Measurements from ENCODE around the gene TSPAN33. TPM values are rescaled to one million over a fixed set of nuclear protein-coding genes. Genes with fewer than 3 reads are reported as not detected.

Gene TSPAN33
- total and polyA plus RNA-seq, 9 of the 15 experiments (the other 6 are each of a cell fraction or from before 2014, with no cell fraction given) = 0.03 to 1.5 (median 0.23) TPM; not detected in 2

DNA sequence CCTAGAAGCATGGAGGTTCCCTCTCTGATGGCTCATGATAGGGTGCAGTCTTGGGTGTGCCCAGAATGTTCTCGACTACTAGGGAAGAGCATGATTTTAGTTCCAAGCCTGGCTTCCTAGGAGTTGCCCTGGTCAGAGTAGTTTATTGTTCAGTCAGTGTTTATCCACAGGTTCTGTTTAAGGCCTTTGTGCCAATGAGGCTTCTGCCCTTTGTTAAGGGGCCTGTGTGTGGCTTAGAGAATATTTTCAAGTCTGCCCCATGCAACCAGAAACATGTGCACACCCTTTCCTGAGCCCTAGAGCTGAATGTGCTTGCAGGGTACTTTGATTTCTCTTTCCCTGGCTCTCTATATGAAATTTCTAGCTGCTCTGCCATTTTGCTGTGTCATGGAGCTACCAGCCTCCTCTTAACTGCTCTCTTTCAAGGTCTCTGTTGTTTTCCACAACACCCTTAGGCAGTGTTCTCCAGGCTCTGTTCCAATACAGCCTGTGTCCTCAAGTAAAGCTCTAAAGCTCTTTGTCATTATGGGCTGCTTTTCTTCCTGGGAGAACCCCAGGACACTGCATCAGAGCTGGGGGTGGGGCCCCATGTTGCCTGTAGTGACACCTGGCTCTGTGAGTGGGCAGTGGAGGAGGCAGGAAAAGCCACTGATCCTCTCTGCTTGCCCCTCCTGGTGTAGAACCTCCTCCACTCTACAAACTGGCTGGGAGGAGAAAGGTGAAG is 34.1 kb upstream of the TSPAN33 start (continued):
- TF ChIP-seq, protein P1, sequence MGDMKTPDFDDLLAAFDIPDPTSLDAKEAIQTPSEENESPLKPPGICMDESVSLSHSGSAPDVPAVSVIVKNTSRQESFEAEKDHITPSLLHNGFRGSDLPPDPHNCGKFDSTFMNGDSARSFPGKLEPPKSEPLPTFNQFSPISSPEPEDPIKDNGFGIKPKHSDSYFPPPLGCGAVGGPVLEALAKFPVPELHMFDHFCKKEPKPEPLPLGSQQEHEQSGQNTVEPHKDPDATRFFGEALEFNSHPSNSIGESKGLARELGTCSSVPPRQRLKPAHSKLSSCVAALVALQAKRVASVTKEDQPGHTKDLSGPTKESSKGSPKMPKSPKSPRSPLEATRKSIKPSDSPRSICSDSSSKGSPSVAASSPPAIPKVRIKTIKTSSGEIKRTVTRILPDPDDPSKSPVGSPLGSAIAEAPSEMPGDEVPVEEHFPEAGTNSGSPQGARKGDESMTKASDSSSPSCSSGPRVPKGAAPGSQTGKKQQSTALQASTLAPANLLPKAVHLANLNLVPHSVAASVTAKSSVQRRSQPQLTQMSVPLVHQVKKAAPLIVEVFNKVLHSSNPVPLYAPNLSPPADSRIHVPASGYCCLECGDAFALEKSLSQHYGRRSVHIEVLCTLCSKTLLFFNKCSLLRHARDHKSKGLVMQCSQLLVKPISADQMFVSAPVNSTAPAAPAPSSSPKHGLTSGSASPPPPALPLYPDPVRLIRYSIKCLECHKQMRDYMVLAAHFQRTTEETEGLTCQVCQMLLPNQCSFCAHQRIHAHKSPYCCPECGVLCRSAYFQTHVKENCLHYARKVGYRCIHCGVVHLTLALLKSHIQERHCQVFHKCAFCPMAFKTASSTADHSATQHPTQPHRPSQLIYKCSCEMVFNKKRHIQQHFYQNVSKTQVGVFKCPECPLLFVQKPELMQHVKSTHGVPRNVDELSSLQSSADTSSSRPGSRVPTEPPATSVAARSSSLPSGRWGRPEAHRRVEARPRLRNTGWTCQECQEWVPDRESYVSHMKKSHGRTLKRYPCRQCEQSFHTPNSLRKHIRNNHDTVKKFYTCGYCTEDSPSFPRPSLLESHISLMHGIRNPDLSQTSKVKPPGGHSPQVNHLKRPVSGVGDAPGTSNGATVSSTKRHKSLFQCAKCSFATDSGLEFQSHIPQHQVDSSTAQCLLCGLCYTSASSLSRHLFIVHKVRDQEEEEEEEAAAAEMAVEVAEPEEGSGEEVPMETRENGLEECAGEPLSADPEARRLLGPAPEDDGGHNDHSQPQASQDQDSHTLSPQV (IDR thresholded peaks at IDR 0.05) = 0 out of 2 replicates have a peak, but pooled peaks have one; percentile 27
- peak; percentile 83 for TF ChIP-seq NFE2L1 (tag; IDR thresholded peaks at IDR 0.05; ENCODE audit: borderline replicate concordance, low read depth)
- no peak for TF ChIP-seq JUNB (CRISPR knock-in tag; conservative IDR thresholded peaks at IDR 0.05)
- no peak for TF ChIP-seq SAFB2 (IDR thresholded peaks at IDR 0.05; ENCODE audit: borderline replicate concordance, low read depth, low read length, severe bottlenecking)
- TF ChIP-seq MAFG (tag; conservative IDR thresholded peaks at IDR 0.05) = peak; percentile 93
- TF ChIP-seq BACH1 (tag; IDR thresholded peaks at IDR 0.05) = 0 out of 2 replicates have a peak, but pooled peaks have one; percentile 35
- no peak for TF ChIP-seq ZNF445 (CRISPR knock-in tag; IDR thresholded peaks at IDR 0.05; ENCODE audit: low read depth)
- TF ChIP-seq, protein P2, sequence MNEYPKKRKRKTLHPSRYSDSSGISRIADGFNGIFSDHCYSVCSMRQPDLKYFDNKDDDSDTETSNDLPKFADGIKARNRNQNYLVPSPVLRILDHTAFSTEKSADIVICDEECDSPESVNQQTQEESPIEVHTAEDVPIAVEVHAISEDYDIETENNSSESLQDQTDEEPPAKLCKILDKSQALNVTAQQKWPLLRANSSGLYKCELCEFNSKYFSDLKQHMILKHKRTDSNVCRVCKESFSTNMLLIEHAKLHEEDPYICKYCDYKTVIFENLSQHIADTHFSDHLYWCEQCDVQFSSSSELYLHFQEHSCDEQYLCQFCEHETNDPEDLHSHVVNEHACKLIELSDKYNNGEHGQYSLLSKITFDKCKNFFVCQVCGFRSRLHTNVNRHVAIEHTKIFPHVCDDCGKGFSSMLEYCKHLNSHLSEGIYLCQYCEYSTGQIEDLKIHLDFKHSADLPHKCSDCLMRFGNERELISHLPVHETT (CRISPR knock-in tag; conservative IDR thresholded peaks at IDR 0.05 in 1 of 2, IDR thresholded peaks at IDR 0.05 in 1 of 2) = peak in 1 of 2 experiments; percentile 42; a peak in 1 of 4 replicates
- TF ChIP-seq MAFF (IDR thresholded peaks at IDR 0.05; ENCODE audit: low read length) = peak; percentile 71
- 0 out of 2 replicates have a peak, but pooled peaks have one; percentile 21 for TF ChIP-seq EGR1 (conservative IDR thresholded peaks at IDR 0.05)
- peak; percentile 33; the same call in 1 of the 2 replicates for TF ChIP-seq RFX1 (IDR thresholded peaks at IDR 0.05)
- TF ChIP-seq MAFK (IDR thresholded peaks at IDR 0.05; ENCODE audit: low read length) = peak; percentile 48; the same call in 1 of the 2 replicates
- no peak for TF ChIP-seq MEIS2 (IDR thresholded peaks at IDR 0.05; ENCODE audit: partially characterized antibody)
- TF ChIP-seq ILF3 (IDR thresholded peaks at IDR 0.05; ENCODE audit: borderline replicate concordance) = 0 out of 2 replicates have a peak, but pooled peaks have one; percentile 11
- TF ChIP-seq NFE2 (IDR thresholded peaks at IDR 0.05; ENCODE audit: low read depth) = peak; percentile 88
- TF ChIP-seq EHMT2 (IDR thresholded peaks at IDR 0.05) = peak; percentile 25; the same call in 1 of the 2 replicates

All from K562 (cell line).